GM12865 (cell line): Measurements from ENCODE around the gene ENDOG.

Source experiments
- DNase-seq: peaks from one replicate; pipeline ENCODE4 v3.0.0; 2010; ENCODE audit warnings: low read depth
- H3K4me3 ChIP-seq: 2 replicates; pipeline ENCODE4 v1.5.1; 2011; ENCODE audit warnings: mild to moderate bottlenecking, low read depth, low read length, control low read depth
- CTCF ChIP-seq: IDR thresholded peaks from 2 replicates; pipeline ENCODE4 v1.5.1; 2011; ENCODE audit warnings: low read length, control low read depth, low read depth, inconsistent platforms; ENCODE audit not compliant: insufficient read depth; ENCODE audit errors: missing control alignments

Gene ENDOG

GRCh38 chr9:128802482-128802881, 15.8 kb upstream of the ENDOG start:
- TF ChIP-seq CTCF = no peak
- no peak overlapping the region for H3K4me3 ChIP-seq
- DNase-seq = no peak

- no peak overlapping the region for H3K4me3 ChIP-seq
- TF ChIP-seq CTCF = no peak
- no peak for DNase-seq
These were observed 12.6 kb upstream of the ENDOG start for GRCh38 chr9:128805661-128806060.

GRCh38 chr9:128807827-128808226, 10.5 kb upstream of the ENDOG start:
- DNase-seq = no peak
- H3K4me3 ChIP-seq = no peak overlapping the region
- no peak for TF ChIP-seq CTCF

GRCh38 chr9:128808543-128808942, 9.8 kb upstream of the ENDOG start:
- TF ChIP-seq CTCF = no peak
- no peak for DNase-seq
- no peak overlapping the region for H3K4me3 ChIP-seq

- DNase-seq = no peak
- TF ChIP-seq CTCF = no peak
- H3K4me3 ChIP-seq = no peak overlapping the region
These were observed 9.2 kb upstream of the ENDOG start for GRCh38 chr9:128809036-128809599.

- no peak for DNase-seq
- H3K4me3 ChIP-seq = no peak overlapping the region
- no peak for TF ChIP-seq CTCF
These were observed 8.5 kb upstream of the ENDOG start for GRCh38 chr9:128809831-128810230.

- DNase-seq = no peak
- H3K4me3 ChIP-seq = no peak overlapping the region
- no peak for TF ChIP-seq CTCF
These were observed 7.4 kb upstream of the ENDOG start for GRCh38 chr9:128810873-128811272.
